Glutamatergic neuron (in vitro differentiated cells): ENCODE results near the gene C1QA. TPM values are rescaled to one million over a fixed set of nuclear protein-coding genes. Genes with fewer than 3 reads are reported as not detected.

Experiments
- DNase-seq: peaks from one replicate; pipeline ENCODE4 v3.0.0; 2022
- H3K27ac Mint-ChIP-seq: one replicate; pipeline ENCODE4 v1.8.0; 2020; ENCODE audit warnings: mild to moderate bottlenecking, mixed read lengths, inconsistent platforms; ENCODE audit not compliant: unreplicated experiment
- H3K27me3 Mint-ChIP-seq: one replicate; pipeline ENCODE4 v1.8.0; 2020; ENCODE audit warnings: mild to moderate bottlenecking, moderate library complexity, mixed read lengths, inconsistent platforms; ENCODE audit not compliant: unreplicated experiment
- H3K36me3 Mint-ChIP-seq: one replicate; pipeline ENCODE4 v1.8.0; 2020; ENCODE audit warnings: mild to moderate bottlenecking, mixed read lengths, inconsistent platforms; ENCODE audit not compliant: unreplicated experiment
- H3K4me1 Mint-ChIP-seq: one replicate; pipeline ENCODE4 v1.8.0; 2020; ENCODE audit warnings: mild to moderate bottlenecking, low read depth, mixed read lengths, inconsistent platforms; ENCODE audit not compliant: unreplicated experiment
- H3K4me3 Mint-ChIP-seq: one replicate; pipeline ENCODE4 v1.8.0; 2020; ENCODE audit warnings: mild to moderate bottlenecking, mixed read lengths, inconsistent platforms; ENCODE audit not compliant: unreplicated experiment
- H3K9me3 Mint-ChIP-seq: one replicate; pipeline ENCODE4 v1.8.0; 2020; ENCODE audit warnings: mild to moderate bottlenecking, moderate library complexity, mixed read lengths, inconsistent platforms; ENCODE audit not compliant: unreplicated experiment
- total RNA-seq: library from RNA; stranded (reverse); fragmentation: NEBNext Ultra II Directional; extraction: Animal tissue kit (Norgen Biotek cat#: 25700); gene quantifications from one replicate; pipeline ENCODE4 v1.2.1, GENCODE V29; 2021; ENCODE audit not compliant: unreplicated experiment
- TF ChIP-seq, protein P1 (sequence below): fragments of 200-600 bp; sonication (generic); IDR thresholded peaks from one replicate; pipeline ENCODE4 v1.5.0; 2021; ENCODE audit not compliant: partially characterized antibody, unreplicated experiment

Gene C1QA
- total RNA-seq, 1 donor from 2014 or later = not detected

DNA sequence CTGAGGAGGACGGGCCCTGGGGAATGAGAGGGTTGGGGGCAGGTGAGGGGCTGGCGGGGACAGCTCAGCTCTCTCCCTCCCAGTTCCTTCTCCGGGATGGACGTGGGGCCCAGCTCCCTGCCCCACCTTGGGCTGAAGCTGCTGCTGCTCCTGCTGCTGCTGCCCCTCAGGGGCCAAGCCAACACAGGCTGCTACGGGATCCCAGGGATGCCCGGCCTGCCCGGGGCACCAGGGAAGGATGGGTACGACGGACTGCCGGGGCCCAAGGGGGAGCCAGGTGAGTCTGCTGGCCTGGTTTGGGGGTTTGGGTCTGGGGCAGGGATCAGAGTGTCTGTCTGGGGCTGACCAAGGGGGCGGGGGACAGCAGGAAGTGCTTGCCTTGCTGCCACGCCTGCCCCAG is 7.5 kb downstream of the C1QA start:
- no peak overlapping the region for H3K4me3 Mint-ChIP-seq
- H3K36me3 Mint-ChIP-seq = no peaks in the 10 kb centered on the region
- H3K9me3 Mint-ChIP-seq = peaks cover 3% of the 10 kb centered on the region
- no peak for DNase-seq
- H3K27ac Mint-ChIP-seq = no peak overlapping the region
- peaks cover 10% of the 10 kb centered on the region for H3K27me3 Mint-ChIP-seq
- H3K4me1 Mint-ChIP-seq = peaks cover 12% of the 10 kb centered on the region
- TF ChIP-seq, protein P1, sequence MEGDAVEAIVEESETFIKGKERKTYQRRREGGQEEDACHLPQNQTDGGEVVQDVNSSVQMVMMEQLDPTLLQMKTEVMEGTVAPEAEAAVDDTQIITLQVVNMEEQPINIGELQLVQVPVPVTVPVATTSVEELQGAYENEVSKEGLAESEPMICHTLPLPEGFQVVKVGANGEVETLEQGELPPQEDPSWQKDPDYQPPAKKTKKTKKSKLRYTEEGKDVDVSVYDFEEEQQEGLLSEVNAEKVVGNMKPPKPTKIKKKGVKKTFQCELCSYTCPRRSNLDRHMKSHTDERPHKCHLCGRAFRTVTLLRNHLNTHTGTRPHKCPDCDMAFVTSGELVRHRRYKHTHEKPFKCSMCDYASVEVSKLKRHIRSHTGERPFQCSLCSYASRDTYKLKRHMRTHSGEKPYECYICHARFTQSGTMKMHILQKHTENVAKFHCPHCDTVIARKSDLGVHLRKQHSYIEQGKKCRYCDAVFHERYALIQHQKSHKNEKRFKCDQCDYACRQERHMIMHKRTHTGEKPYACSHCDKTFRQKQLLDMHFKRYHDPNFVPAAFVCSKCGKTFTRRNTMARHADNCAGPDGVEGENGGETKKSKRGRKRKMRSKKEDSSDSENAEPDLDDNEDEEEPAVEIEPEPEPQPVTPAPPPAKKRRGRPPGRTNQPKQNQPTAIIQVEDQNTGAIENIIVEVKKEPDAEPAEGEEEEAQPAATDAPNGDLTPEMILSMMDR = no peak

DNA sequence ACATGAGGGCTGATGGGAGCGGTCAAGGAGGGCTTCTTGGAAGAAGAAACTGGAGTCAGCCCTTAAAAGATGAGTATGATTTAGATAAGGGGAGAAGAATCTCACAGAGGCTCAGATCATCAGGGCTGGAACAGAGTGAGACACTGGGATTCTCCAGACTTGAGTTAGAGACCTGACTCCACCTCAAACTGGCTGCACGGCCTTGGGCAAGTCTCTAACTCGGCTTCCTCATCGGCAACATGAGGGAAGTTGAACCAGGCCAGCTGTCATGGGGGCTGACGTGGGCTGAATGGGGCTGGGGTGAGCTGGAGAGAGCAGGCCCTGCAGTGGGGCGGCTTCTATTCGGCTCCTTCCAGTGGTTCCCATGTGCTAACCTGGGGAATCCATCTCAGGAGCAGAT is 9.5 kb downstream of the C1QA start:
- Mint-ChIP-seq H3K36me3 (no peaks in the 10 kb centered on the region), H3K9me3 (peaks cover 3% of the 10 kb centered on the region), H3K27me3 (peaks cover 12% of the 10 kb centered on the region), H3K27ac (no peak overlapping the region), H3K4me1 (peaks cover 11% of the 10 kb centered on the region), H3K4me3 (no peak overlapping the region)
- no peak for DNase-seq
- TF ChIP-seq, protein P1 = no peak

DNA sequence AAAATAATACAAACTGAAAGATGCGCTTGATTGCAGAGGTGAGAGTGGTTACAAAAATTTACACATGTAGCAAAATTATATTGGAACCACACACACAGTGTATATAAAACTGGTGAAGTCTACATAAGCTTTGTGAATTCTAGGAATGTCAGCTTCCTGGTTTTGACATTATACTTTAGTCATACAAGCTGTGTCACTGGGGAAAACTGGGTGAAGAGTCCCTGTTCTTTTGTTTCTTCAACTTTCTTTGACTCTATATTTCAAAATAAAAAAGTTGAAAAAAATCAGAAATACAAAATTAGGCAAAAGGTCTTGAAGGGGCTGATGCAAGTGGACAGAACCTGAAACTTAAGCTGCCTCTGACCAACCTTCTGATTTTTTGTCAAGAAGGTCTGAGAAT is 10.0 kb downstream of the C1QA start:
- TF ChIP-seq, protein P1 = no peak
- no peaks in the 10 kb centered on the region for H3K36me3 Mint-ChIP-seq
- no peak for DNase-seq
- no peak overlapping the region for H3K4me3 Mint-ChIP-seq
- H3K27me3 Mint-ChIP-seq = peaks cover 8% of the 10 kb centered on the region
- no peak overlapping the region for H3K27ac Mint-ChIP-seq
- peaks cover 3% of the 10 kb centered on the region for H3K9me3 Mint-ChIP-seq
- peaks cover 7% of the 10 kb centered on the region for H3K4me1 Mint-ChIP-seq

DNA sequence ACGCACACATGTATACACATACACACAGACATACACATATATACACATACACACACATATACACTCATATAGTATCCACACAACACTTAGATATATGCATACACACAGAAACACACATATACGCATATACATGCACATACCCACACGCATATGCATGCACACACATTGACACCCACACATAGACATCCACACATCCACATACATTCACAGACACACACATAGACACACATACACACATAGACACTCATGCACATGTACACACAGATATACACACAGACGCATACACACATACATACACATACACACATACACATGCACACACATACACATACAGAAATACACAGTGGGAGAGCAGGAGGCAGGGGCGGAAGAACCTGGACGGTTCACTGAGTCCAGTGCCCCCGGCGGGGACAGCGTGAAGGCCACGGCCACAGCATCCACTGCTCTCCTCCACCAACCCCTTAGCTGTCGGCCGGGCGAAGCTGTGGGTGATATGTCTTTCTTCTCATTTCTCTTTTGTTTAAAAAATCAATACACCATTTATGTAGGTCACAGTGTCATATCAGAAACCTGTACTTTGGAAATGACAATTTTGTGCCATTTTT is 13.8 kb downstream of the C1QA start:
- Mint-ChIP-seq H3K4me3 (no peak overlapping the region), H3K27ac (no peak overlapping the region), H3K4me1 (peaks cover 11% of the 10 kb centered on the region), H3K27me3 (peaks cover 8% of the 10 kb centered on the region), H3K36me3 (no peaks in the 10 kb centered on the region), H3K9me3 (peaks cover 1% of the 10 kb centered on the region)
- no peak for DNase-seq
- TF ChIP-seq, protein P1 = no peak

DNA sequence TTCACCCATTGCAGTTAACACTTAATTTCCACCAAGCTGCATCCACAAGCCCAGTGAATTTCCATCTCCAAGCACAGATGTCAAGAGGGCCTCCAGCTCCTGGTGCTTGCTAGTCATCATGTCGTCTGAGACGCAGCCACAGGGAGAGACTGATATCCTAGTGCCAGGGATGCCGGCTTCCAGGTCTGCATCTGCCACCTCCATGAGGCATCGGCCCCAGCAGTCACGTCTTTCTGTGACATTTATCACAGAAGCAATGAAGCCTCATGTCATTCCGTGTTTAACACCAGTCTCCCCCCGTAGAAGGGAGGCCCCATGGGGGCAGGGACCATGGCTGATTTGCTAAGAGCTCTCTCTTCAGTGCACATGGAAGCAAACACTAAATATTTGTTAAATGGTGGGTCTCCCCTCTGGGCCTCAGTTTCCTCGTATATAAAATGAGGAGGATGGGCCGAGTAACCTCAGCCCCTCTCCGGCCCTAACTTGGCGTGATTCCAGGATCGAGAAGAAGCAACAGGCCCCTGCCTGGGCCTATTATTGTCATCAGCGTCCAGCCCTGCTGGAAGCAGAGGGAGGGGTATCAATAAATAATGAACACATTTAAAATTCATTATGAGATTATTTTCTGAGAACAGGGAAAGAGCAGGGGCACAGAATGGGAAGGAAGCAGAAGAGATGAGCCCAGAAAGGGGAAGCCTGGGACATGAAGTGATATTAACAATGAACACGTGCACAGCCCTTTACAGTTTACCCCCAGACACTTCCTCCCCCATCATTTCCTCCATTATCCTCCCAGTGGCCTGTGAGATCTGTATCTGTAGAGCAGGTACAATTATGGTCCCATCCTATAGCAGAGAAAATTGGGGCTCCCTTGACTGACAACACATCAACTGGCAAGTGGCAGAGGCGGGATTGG is 15.8 kb downstream of the C1QA start:
- no peak overlapping the region for H3K27ac Mint-ChIP-seq
- H3K9me3 Mint-ChIP-seq = no peaks in the 10 kb centered on the region
- no peak for DNase-seq
- TF ChIP-seq, protein P1 = no peak
- no peaks in the 10 kb centered on the region for H3K36me3 Mint-ChIP-seq
- no peak overlapping the region for H3K4me3 Mint-ChIP-seq
- peaks cover 11% of the 10 kb centered on the region for H3K4me1 Mint-ChIP-seq
- peaks cover 6% of the 10 kb centered on the region for H3K27me3 Mint-ChIP-seq
